COR-L47 (cell line): ENCODE data around the gene DGKZ.
"Not testable (repeated sequence)": the region's sequence is repeated elsewhere in the genome, so short reads cannot be mapped to it uniquely, and the experiment has no call there.

Experiments
- DNase-seq: peaks from one replicate; lab custom pipeline; 2025; lab: John Stamatoyannopoulos, UW

The DGKZ gene

DNA sequence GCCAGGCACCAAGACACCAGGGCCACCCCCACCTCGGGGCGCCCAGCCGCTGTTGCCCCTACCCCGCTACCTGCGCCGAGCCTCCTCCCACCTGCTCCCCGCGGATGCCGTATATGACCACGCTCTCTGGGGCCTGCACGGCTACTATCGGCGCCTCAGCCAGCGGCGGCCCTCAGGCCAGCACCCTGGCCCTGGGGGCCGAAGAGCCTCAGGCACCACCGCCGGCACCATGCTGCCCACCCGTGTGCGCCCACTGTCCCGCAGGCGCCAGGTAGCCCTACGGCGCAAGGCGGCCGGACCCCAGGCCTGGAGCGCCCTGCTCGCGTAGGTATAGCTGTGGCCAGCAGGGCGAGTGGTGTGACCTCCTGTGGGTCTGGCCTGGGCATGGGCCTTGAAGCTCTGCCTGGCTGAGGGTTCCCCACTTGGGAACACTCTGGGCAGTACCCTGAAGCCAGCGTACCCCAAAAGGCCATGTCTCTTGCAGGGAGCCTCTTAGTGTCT lies 19.4 kb downstream of the DGKZ start:
- DNase-seq, result no peak

GRCh38 chr11:46367244-46367915 lies 20.1 kb downstream of the DGKZ start:
- peak; percentile 20 for DNase-seq

DNA sequence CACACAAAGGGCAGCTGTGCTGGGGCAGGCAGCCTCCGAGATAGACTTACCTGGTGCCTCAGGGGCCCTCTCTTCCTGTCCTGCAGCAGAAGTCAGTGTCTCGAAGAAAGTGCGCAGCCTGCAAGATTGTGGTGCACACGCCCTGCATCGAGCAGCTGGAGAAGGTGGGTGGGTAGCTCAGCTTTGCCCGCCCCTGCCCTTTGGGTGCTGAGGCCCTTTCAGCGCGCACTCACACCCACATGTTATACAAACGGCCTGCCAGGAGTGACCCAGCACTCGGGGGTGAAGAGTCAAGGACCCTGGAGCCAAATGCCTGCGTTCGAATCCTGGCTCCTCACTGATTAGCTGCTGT lies 20.6 kb downstream of the DGKZ start:
- no peak for DNase-seq

DNA sequence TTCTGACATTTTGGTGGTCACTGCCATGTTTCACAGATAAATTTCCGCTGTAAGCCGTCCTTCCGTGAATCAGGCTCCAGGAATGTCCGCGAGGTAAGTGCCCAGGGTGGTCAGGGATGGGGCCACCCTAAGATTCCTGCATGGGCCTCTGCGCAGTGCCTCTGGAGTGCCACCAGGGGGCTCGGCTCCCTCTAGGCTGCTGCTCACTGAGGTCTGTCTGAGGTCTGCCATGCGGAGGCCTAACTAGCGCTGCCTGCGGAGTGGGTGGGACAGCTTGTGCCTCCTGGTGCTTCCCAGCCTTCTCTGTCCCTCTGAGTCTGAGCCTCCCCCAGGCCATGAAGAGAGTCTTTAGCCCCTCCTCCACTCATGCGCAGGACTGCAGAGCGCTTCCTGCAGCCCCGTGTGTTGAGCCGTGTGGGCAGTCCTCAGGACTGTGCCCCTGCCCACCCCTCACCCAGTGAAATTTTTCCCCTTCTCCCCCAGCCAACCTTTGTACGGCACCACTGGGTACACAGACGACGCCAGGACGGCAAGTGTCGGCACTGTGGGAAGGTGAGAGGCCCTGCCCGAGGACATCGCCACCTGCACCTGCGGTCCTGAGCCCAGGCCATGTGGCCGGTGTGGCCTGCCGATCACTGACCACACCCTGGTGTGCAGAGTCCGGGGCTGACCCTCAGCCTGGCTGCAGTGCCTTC lies 22.3 kb downstream of the DGKZ start:
- peak; percentile 63 for DNase-seq

DNA sequence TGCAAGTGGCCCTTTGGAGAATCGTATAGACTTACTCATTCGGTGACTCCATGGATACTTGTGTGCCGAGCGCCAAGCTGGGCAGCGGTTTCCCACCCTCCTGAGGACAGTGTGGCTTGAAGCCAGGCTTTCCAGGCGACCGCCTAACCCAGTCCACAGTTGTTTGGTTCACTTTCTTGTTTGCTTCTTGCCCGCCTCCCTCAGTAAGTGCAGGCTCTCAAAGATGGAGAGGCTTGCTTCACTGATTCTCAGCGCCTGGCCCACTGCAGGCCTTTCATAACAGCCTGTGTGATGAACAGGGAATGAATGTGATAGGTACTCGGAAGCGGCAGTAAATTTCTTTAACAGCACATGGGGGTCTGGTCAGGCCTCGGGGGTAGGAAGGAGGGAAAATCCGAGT lies 23.0 kb downstream of the DGKZ start:
- no peak for DNase-seq

- DNase-seq, result not testable (repeated sequence)
These were observed 24.0 kb downstream of the DGKZ start for GRCh38 chr11:46371262-46371661.

- DNase-seq, result no peak
These were observed 24.8 kb downstream of the DGKZ start for GRCh38 chr11:46372086-46372485.

GRCh38 chr11:46372501-46372900 lies 25.2 kb downstream of the DGKZ start:
- DNase-seq, result not testable (repeated sequence)

DNA sequence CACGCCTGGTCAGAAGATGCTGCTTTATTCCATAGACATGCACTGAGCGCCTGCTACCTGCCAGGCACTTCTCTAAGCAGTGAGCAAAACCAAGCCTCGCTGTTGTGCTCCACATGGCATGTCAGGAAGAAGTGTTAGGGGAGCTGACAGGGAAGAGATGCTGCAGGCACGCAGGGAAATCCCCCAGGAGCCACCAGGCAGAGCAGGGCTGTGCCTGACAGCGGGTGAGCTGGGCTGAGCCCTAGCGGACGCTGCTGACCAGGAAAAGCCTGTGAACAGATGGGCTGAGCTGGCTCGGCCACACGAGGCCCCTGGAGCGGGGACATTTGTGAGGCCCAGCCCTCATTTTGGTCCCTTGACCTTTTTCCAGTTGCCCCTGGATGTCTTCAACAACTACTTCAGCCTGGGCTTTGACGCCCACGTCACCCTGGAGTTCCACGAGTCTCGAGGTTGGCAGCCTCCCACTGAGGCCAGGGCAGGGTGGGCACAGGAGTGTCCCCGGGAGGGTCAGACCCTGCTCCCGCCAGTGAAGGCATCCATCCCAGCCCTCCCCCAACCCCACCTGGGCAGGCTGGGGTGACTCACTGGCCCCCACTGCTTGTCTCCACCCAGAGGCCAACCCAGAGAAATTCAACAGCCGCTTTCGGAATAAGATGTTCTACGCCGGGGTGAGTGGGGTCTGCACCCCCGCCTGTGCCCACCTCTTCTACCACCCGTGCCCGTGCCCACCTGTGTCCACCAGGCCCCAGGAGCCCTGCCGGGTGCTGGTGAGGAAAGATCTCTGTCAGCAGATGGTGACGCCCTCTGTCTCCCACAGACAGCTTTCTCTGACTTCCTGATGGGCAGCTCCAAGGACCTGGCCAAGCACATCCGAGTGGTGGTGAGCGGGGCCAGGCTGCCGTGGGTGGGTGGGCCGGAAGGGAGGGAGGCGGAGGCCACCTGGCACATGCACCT lies 26.8 kb downstream of the DGKZ start:
- no peak for DNase-seq

- DNase-seq, result no peak
These were observed 27.6 kb downstream of the DGKZ start for GRCh38 chr11:46374815-46375214.

GRCh38 chr11:46375392-46376101 lies 28.3 kb downstream of the DGKZ start:
- no peak for DNase-seq

- no peak for DNase-seq
These were observed 29.2 kb downstream of the DGKZ start for GRCh38 chr11:46376258-46377050.

GRCh38 chr11:46377290-46377689 lies 30.0 kb downstream of the DGKZ start:
- no peak for DNase-seq

DNA sequence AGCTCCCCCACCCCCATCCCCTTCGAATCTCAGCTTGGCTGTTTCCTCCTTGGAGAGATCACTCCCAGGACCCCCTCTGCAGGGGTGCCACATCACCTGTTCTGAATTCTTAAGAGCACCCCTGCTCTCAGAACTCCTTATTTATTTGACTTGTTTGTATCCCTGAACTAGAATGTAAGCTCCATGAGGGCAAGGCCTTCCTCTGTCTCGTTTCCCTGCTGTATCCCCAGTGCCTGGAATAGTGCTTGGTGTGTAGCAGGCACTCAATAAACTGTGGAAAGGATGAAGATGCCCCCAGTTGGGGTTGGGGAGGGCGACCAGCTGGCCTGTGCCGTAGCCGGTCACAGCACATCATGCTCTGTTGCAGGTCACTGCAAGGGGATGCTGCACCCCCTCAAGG lies 30.6 kb downstream of the DGKZ start:
- DNase-seq, result no peak

GRCh38 chr11:46378296-46378695 lies 31.0 kb downstream of the DGKZ start:
- DNase-seq, result no peak

GRCh38 chr11:46378811-46379481 lies 31.7 kb downstream of the DGKZ start:
- DNase-seq, result no peak

- DNase-seq, result not testable (repeated sequence)
These were observed 32.4 kb downstream of the DGKZ start for GRCh38 chr11:46379482-46380293.

DNA sequence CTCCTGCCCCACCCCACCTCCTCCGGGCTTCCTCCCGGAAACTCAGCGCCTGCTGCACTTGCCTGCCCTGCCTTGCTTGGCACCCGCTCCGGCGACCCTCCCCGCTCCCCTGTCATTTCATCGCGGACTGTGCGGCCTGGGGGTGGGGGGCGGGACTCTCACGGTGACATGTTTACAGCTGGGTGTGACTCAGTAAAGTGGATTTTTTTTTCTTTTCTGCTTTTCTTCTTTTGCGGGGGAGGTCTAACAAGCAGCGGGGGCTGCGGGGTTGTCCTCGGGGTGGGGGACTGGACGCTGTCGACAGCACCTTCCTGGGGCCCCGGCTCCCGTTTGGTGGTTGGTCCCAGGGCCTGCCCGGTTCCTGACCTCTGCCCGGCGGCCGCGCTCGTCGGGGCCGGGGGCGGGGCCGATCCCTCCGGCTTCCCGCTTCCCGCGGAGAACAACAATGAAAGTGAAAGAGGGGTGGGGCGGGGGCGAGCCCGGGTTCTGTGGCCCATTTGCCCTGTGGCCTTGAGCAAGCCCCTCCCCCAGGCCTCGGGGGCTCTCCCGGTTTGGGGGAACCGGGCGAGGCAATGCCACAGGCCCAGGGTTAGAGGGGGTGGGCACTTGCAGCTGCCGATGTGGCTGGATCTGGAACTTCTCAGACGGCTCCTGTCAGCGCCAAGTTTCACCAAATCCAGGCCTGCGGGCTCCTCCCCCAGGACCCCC lies 33.2 kb downstream of the DGKZ start:
- no peak for DNase-seq
